ENCODE results near the gene DCAF10. TPM values are rescaled to one million over a fixed set of nuclear protein-coding genes. Genes with fewer than 3 reads are reported as not detected.
A peak's percentile ranks its signal among the peaks of the same experiment; 100 is the strongest.

The DCAF10 gene
- total and polyA plus RNA-seq, 2 of the 13 experiments (the other 11 are each of a cell fraction or from before 2014, with no cell fraction given), result 9.2 to 20.3 TPM

- TF ChIP-seq MAFK (conservative IDR thresholded peaks at IDR 0.05 in 1 of 2, IDR thresholded peaks at IDR 0.05 in 1 of 2; ENCODE audit: low read length in 2 of 2) (peak; percentile 93), NFE2L1 (CRISPR knock-in tag; IDR thresholded peaks at IDR 0.05; ENCODE audit: borderline replicate concordance) (no peak), NBN (conservative IDR thresholded peaks at IDR 0.05) (no peak), ZNF430 (CRISPR knock-in tag; IDR thresholded peaks at IDR 0.05) (no peak; the same call in 1 of the 2 replicates), ZNF780A (CRISPR knock-in tag; IDR thresholded peaks at IDR 0.05) (0 out of 2 replicates have a peak, but pooled peaks have one; percentile 23), ELF1 (CRISPR knock-in tag; IDR thresholded peaks at IDR 0.05) (no peak), ZNF567 (CRISPR knock-in tag; IDR thresholded peaks at IDR 0.05; ENCODE audit: borderline replicate concordance) (no peak), KLF6 (CRISPR knock-in tag; IDR thresholded peaks at IDR 0.05) (no peak), ZNF33B (CRISPR knock-in tag; IDR thresholded peaks at IDR 0.05) (0 out of 2 replicates have a peak, but pooled peaks have one; percentile 6), ZBTB21 (CRISPR knock-in tag; IDR thresholded peaks at IDR 0.05) (0 out of 2 replicates have a peak, but pooled peaks have one; percentile 25), ZBTB44 (CRISPR knock-in tag; IDR thresholded peaks at IDR 0.05) (no peak), MAFG (CRISPR knock-in tag; IDR thresholded peaks at IDR 0.05) (peak; percentile 26; the same call in 1 of the 2 replicates), ZNF713 (CRISPR knock-in tag; IDR thresholded peaks at IDR 0.05) (no peak)
Measured at GRCh38 chr9:37902796-37903646, 102.4 kb downstream of the DCAF10 start (continued).

Data from HepG2 (cell line).